22Rv1 (cell line): Measurements from ENCODE around the gene ACTN2.

ENCODE experiments used
- CTCF ChIP-seq: fragments of 450-650 bp; IDR thresholded peaks from 2 replicates; pipeline ENCODE4 v1.5.1; 2017; ENCODE audit warnings: mild to moderate bottlenecking
- ZFX ChIP-seq: fragments of 450-650 bp; IDR thresholded peaks from 2 replicates; pipeline ENCODE4 v1.6.1; 2017; ENCODE audit warnings: antibody characterized with exemption, borderline replicate concordance

- TF ChIP-seq CTCF, result no peak
- no peak for TF ChIP-seq ZFX
Observed at GRCh38 chr1:236724049-236724448, 37.8 kb downstream of the ACTN2 start.
